Right lobe of liver (tissue), 6 donors: Measurements from ENCODE around the gene MAJIN. TPM values are rescaled to one million over a fixed set of nuclear protein-coding genes. Genes with fewer than 3 reads are reported as not detected.

Experiments
- ATAC-seq, 4 donors: fragments of 200-7000 bp; cut with Tn5 transposase; one replicate each; pipeline ENCODE4 v1.9.1; 2020; ENCODE audit warnings: mild to moderate bottlenecking in 4 of 4, moderate library complexity in 4 of 4
- DNase-seq, 3 donors: peaks; one replicate each; pipeline ENCODE4 v3.0.0-alpha.2; 2020
- H3K27ac ChIP-seq, 3 donors: fragments of 200-600 bp; one replicate each; pipeline ENCODE4 v1.8.0; 2022
- H3K27me3 ChIP-seq, 2 donors: fragments of 200-600 bp; one replicate each; pipeline ENCODE4 v1.8.0; 2022
- H3K36me3 ChIP-seq, 4 donors: fragments of 200-600 bp; sonication (generic) in 1 of 4; one replicate each; pipeline versions ENCODE4 v1.5.1 to v1.8.0; 2017 to 2022; ENCODE audit warnings: control low read depth in 1 of 4
- H3K4me1 ChIP-seq, 4 donors: fragments of 200-600 bp; sonication (generic) in 1 of 4; one replicate each; pipeline versions ENCODE4 v1.5.1 to v1.8.0; 2017 to 2022; ENCODE audit warnings: control low read depth in 1 of 4
- H3K4me3 ChIP-seq, 3 donors: fragments of 200-600 bp; one replicate each; pipeline ENCODE4 v1.8.0; 2022
- H3K9me3 ChIP-seq, 4 donors: fragments of 200-600 bp; sonication (generic) in 1 of 4; one replicate each; pipeline versions ENCODE4 v1.5.1 to v1.8.0; 2017 to 2022; ENCODE audit warnings: control low read depth in 1 of 4
- POLR2A ChIP-seq: fragments of 450-650 bp; IDR thresholded peaks from one replicate; pipeline ENCODE4 v1.6.1; 2017; ENCODE audit warnings: antibody characterized with exemption, mild to moderate bottlenecking
- WGBS: methylation state at CpG from one replicate; pipeline ENCODE4 v1.1.6; 2018; ENCODE audit warnings: low coverage, low lambda C conversion rate; ENCODE audit not compliant: insufficient coverage; ENCODE audit errors: missing lambda C conversion rate; 5-methylcytosine and 5-hydroxymethylcytosine counted together
- intact Hi-C, 2 donors: fragments of 100-400 bp; cut with DNase I; formaldehyde crosslinking; loops; one replicate each; pipeline versions ENCODE4 v1.11.2 to v1.14.1; 2022
- total RNA-seq, 6 experiments: library from RNA; depleted of rRNA in 2 of 6; stranded (reverse); fragments of >200 nt in 2 of 6; fragmentation: NEBNext Ultra II Directional in 3 of 6; extraction: Animal tissue kit (Norgen Biotek cat#: 25700) in 3 of 6; gene quantifications; one replicate each; pipeline versions ENCODE4 v1.1.0 to v1.2.4, GENCODE V29; 2016 to 2023
- TF ChIP-seq, protein P1 (sequence below), 4 donors: fragments of 200-600 bp in 3 of 4; fragments of 450-650 bp in 1 of 4; IDR thresholded peaks; one replicate each; pipeline versions ENCODE4 v1.5.1 to v1.8.0; 2016 to 2022; ENCODE audit warnings: antibody characterized with exemption in 4 of 4, mild to moderate bottlenecking in 2 of 4
- donor health status: DM: no; HTN: yes; CAD: no.
- donor health status: DM: no; HTN: no; CAD: no.
- donor health status: DM: no; HTN: no; CAD: no.
- donor health status: DM: no; HTN: yes; CAD: no.
- donor health status: DM: no; HTN: yes; CAD: no.

MAJIN gene
- total RNA-seq, 6 experiments from 2014 or later: 0.33 to 0.86 TPM; not detected in 4

DNA sequence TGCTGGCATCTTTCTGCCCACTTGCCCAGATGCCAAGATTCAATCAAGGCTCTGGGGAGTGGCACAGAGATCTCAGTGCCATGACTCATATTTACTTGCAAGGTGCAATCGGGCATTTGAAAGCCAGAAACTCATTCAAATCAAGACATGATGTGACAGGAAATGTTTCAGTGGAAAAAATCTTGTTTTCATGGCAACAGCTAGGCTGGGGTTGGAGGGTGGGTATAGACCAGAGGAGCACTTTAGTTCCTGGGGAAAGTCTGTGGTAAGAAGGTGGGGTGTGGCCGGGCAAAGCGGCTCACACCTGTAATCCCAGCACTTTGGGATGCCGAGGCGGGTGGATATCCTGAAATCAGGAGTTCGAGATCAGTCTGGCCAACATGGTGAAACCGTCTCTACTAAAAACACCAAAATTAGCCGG, 1.2 kb downstream of the MAJIN start:
- Histone ChIP-seq H3K4me1 (peaks cover 0 to 10% (median 0%) of the 10 kb centered on the region in 4 donors), H3K4me3 (no peak overlapping the region), H3K36me3 (no peaks in the 10 kb centered on the region), H3K9me3 (no peaks in the 10 kb centered on the region), H3K27ac (no peak overlapping the region), H3K27me3 (no peaks in the 10 kb centered on the region)
- DNase-seq: peak in 1 of 3 donors; percentile 20
- TF ChIP-seq POLR2A: no peak
- TF ChIP-seq, protein P1, sequence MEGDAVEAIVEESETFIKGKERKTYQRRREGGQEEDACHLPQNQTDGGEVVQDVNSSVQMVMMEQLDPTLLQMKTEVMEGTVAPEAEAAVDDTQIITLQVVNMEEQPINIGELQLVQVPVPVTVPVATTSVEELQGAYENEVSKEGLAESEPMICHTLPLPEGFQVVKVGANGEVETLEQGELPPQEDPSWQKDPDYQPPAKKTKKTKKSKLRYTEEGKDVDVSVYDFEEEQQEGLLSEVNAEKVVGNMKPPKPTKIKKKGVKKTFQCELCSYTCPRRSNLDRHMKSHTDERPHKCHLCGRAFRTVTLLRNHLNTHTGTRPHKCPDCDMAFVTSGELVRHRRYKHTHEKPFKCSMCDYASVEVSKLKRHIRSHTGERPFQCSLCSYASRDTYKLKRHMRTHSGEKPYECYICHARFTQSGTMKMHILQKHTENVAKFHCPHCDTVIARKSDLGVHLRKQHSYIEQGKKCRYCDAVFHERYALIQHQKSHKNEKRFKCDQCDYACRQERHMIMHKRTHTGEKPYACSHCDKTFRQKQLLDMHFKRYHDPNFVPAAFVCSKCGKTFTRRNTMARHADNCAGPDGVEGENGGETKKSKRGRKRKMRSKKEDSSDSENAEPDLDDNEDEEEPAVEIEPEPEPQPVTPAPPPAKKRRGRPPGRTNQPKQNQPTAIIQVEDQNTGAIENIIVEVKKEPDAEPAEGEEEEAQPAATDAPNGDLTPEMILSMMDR (IDR thresholded peaks at IDR 0.05): no peak
- ATAC-seq: no peak
- WGBS: 84% methylated on average over 8 of the region's 8 CpGs
- intact Hi-C loops: no loop called here

- no peaks in the 10 kb centered on the region for H3K36me3 ChIP-seq
- no peak overlapping the region for H3K27ac ChIP-seq
- no peaks in the 10 kb centered on the region for H3K27me3 ChIP-seq
- peaks cover 0 to 10% (median 0%) of the 10 kb centered on the region in 4 donors for H3K4me1 ChIP-seq
- DNase-seq (no peak), ATAC-seq (no peak)
- H3K9me3 ChIP-seq: no peaks in the 10 kb centered on the region
- TF ChIP-seq, protein P1 (IDR thresholded peaks at IDR 0.05): no peak
- TF ChIP-seq POLR2A: no peak
- H3K4me3 ChIP-seq: no peak overlapping the region
- intact Hi-C loops: no loop called here
- WGBS: 63% methylated on average over 5 of the region's 5 CpGs
These were observed 2.7 kb downstream of the MAJIN start for GRCh38 chr11:64969209-64969608.

- H3K36me3 ChIP-seq: no peaks in the 10 kb centered on the region
- no peaks in the 10 kb centered on the region for H3K27me3 ChIP-seq
- no peak overlapping the region for H3K4me3 ChIP-seq
- 92% methylated on average over 3 of the region's 3 CpGs for whole genome bisulfite sequencing
- TF ChIP-seq POLR2A: no peak
- TF ChIP-seq, protein P1 (IDR thresholded peaks at IDR 0.05): no peak
- intact Hi-C loops: no loop called here
- H3K27ac ChIP-seq: no peak overlapping the region
- no peak for ATAC-seq
- no peaks in the 10 kb centered on the region for H3K9me3 ChIP-seq
- DNase-seq: no peak
- peaks cover 0 to 10% (median 0%) of the 10 kb centered on the region in 4 donors for H3K4me1 ChIP-seq
These were observed 4.5 kb downstream of the MAJIN start for GRCh38 chr11:64967375-64967774.

DNA sequence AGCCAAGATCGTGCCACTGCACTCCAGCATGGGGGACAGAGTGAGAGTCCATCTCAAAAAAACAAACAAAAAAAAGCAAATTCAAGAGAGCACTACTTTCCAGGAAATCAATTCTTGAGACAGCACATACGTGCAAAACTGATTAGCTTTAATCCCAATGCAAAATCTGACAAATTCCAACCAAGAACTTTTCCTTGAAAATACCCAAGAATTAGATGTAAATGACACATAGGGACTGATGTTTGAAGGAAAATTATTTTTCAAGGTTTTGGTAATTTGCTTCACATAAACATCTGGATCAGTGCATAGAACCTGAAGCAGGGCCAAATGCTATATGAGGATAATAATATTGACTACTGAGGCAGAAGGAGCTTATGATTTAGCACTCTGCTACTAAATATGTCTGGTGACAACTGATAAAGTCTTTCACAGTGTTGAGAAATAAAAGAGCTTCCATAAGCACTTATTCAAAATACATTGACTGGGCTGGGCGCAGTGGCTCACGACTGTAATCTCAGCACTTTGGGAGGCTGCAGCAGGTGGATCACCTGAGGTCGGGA, 8.8 kb downstream of the MAJIN start:
- Histone ChIP-seq H3K27ac (no peak overlapping the region), H3K27me3 (no peaks in the 10 kb centered on the region), H3K36me3 (no peaks in the 10 kb centered on the region), H3K4me3 (no peak overlapping the region), H3K4me1 (no peaks in the 10 kb centered on the region), H3K9me3 (no peaks in the 10 kb centered on the region)
- ATAC-seq (no peak), DNase-seq (no peak)
- intact Hi-C loops: no loop called here
- TF ChIP-seq, protein P1 (IDR thresholded peaks at IDR 0.05): no peak
- no peak for TF ChIP-seq POLR2A
- WGBS: 48% methylated on average over 2 of the region's 5 CpGs
